Measurements from ENCODE around the gene DTNB.
A peak's percentile ranks its signal among the peaks of the same experiment; 100 is the strongest.
"Not testable (repeated sequence)": the region's sequence is repeated elsewhere in the genome, so short reads cannot be mapped to it uniquely, and the experiment has no call there.

DTNB gene

DNA sequence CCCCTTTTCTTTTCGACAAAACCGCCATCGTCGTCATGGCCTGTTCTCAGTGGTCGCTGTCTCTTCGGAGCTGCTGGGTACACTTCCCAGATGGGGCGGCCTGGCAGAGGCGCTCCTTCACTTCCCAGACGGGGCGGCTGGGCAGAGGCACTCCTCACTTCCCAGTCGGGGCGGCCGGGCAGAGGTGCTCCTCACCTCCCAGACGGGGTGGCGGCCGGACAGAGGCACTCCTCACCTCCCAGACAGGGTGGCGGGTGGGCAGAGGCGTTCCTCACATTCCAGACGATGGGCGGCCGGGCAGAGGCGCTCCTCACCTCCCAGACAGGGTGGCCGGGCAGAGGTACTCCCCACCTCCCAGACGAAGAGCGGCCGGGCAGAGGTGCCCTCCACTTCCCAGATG, 138.9 kb downstream of the DTNB start:
- no peak for TF ChIP-seq CTCF (IDR thresholded peaks at IDR 0.05; ENCODE audit: low read depth, low read length)

GRCh38 chr2:25533771-25534170, 139.6 kb downstream of the DTNB start:
- not testable (repeated sequence) for H3K4me3 ChIP-seq (replicated peaks in 1 of 2; ENCODE audit: low read depth in 2 of 2, low read length in 2 of 2); DNase-seq (ENCODE audit: low read depth in 2 of 2)

More for the DNA sequence above, 138.9 kb downstream of the DTNB start:
- no peak for DNase-seq (ENCODE audit: low read depth in 2 of 2)
- no peak overlapping the region for H3K4me3 ChIP-seq (replicated peaks in 1 of 2; ENCODE audit: low read depth in 2 of 2, low read length in 2 of 2)

- no peak for DNase-seq (ENCODE audit: low read depth in 2 of 2)
- no peak for TF ChIP-seq CTCF (IDR thresholded peaks at IDR 0.05; ENCODE audit: low read depth, low read length)
- no peak overlapping the region for H3K4me3 ChIP-seq (replicated peaks in 1 of 2; ENCODE audit: low read depth in 2 of 2, low read length in 2 of 2)
Observed at GRCh38 chr2:25532521-25532920, 140.9 kb downstream of the DTNB start.

- no peak for TF ChIP-seq CTCF (IDR thresholded peaks at IDR 0.05; ENCODE audit: low read depth, low read length)
- no peak overlapping the region for H3K4me3 ChIP-seq (replicated peaks in 1 of 2; ENCODE audit: low read depth in 2 of 2, low read length in 2 of 2)
- DNase-seq (ENCODE audit: low read depth in 2 of 2): no peak
Observed at GRCh38 chr2:25529034-25529433, 144.3 kb downstream of the DTNB start.

GRCh38 chr2:25528173-25528572, 145.2 kb downstream of the DTNB start:
- no peak for TF ChIP-seq CTCF (IDR thresholded peaks at IDR 0.05; ENCODE audit: low read depth, low read length)
- peak; percentile 51 to 76 for DNase-seq (ENCODE audit: low read depth in 2 of 2)
- H3K4me3 ChIP-seq (replicated peaks in 1 of 2; ENCODE audit: low read depth in 2 of 2, low read length in 2 of 2): no peak overlapping the region

GRCh38 chr2:25524507-25524906, 148.9 kb downstream of the DTNB start:
- no peak overlapping the region for H3K4me3 ChIP-seq (replicated peaks in 1 of 2; ENCODE audit: low read depth in 2 of 2, low read length in 2 of 2)
- no peak for TF ChIP-seq CTCF (IDR thresholded peaks at IDR 0.05; ENCODE audit: low read depth, low read length)
- no peak for DNase-seq (ENCODE audit: low read depth in 2 of 2)

DNA sequence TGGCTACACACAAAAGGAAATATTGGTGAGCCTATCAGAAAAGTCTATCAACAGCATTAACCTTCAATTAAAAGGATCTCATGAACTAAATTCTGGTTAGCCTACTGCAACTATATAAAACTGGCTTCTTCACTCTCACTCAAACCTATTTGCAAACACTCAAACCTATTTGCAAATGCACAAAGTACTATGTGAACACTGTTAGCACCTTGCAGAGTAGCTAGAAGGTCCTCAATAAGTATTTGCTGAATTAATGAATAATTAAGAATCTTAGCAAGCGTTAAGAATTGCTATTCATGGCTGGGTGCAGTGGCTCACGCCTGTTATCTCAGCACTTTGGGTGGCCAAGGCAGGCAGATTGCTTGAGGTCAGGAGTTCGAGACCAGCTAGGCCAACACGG, 150.3 kb downstream of the DTNB start:
- no peak for TF ChIP-seq CTCF (IDR thresholded peaks at IDR 0.05; ENCODE audit: low read depth, low read length)
- DNase-seq (ENCODE audit: low read depth in 2 of 2): no peak
- no peak overlapping the region for H3K4me3 ChIP-seq (replicated peaks in 1 of 2; ENCODE audit: low read depth in 2 of 2, low read length in 2 of 2)

Data from cardiac fibroblast (primary cell).